GM21423 (cell line): ENCODE data around the gene LRRC8E.

Experiments
- ATAC-seq: cut with Tn5 transposase; IDR thresholded peaks from one replicate; pipeline ENCODE4 v1.9.1; 2021; ENCODE audit warnings: mild to moderate bottlenecking, moderate library complexity; ENCODE audit not compliant: unreplicated experiment

The LRRC8E gene

GRCh38 chr19:7888145-7888825 is at the start of gene LRRC8E:
Gene LRRC8E, plus strand, starts transcription at chr19:7888510. Its CDS starts 7,094 bp downstream, at chr19:7895604.
- no peak for ATAC-seq

GRCh38 chr19:7839476-7839875 is 48.8 kb upstream of the LRRC8E start:
- ATAC-seq = no peak

- ATAC-seq = no peak
These were observed 47.7 kb upstream of the LRRC8E start for GRCh38 chr19:7840629-7841028.

GRCh38 chr19:7841751-7842660 is 46.3 kb upstream of the LRRC8E start:
- no peak for ATAC-seq

GRCh38 chr19:7842661-7843294 is 45.5 kb upstream of the LRRC8E start:
- no peak for ATAC-seq

GRCh38 chr19:7843521-7843920 is 44.8 kb upstream of the LRRC8E start:
- ATAC-seq = no peak

- ATAC-seq = no peak
These were observed 43.9 kb upstream of the LRRC8E start for GRCh38 chr19:7844405-7844804.

GRCh38 chr19:7844951-7845350 is 43.4 kb upstream of the LRRC8E start:
- no peak for ATAC-seq

- no peak for ATAC-seq
These were observed 42.7 kb upstream of the LRRC8E start for GRCh38 chr19:7845390-7846154.

- no peak for ATAC-seq
These were observed 42.1 kb upstream of the LRRC8E start for GRCh38 chr19:7846155-7846646.

- no peak for ATAC-seq
These were observed 40.6 kb upstream of the LRRC8E start for GRCh38 chr19:7847664-7848063.

GRCh38 chr19:7848779-7849457 is 39.4 kb upstream of the LRRC8E start:
- ATAC-seq = no peak

GRCh38 chr19:7849631-7849999 is 38.7 kb upstream of the LRRC8E start:
- ATAC-seq = no peak

- ATAC-seq = no peak
These were observed 38.1 kb upstream of the LRRC8E start for GRCh38 chr19:7850000-7850813.

- no peak for ATAC-seq
These were observed 37.2 kb upstream of the LRRC8E start for GRCh38 chr19:7850945-7851622.

GRCh38 chr19:7851623-7852500 is 36.4 kb upstream of the LRRC8E start:
- ATAC-seq = no peak

- no peak for ATAC-seq
These were observed 35.2 kb upstream of the LRRC8E start for GRCh38 chr19:7852851-7853769.
